GM18505 (cell line): ENCODE results near the gene CFAP45.
"Not testable (repeated sequence)": the region's sequence is repeated elsewhere in the genome, so short reads cannot be mapped to it uniquely, and the experiment has no call there.

Experiments
- ATAC-seq: cut with Tn5 transposase; IDR thresholded peaks from one replicate; pipeline ENCODE4 v1.9.1; 2021; ENCODE audit not compliant: unreplicated experiment
- POLR2A ChIP-seq: IDR thresholded peaks from 4 replicates; pipeline ENCODE4 v1.6.1; 2011; ENCODE audit warnings: borderline replicate concordance; ENCODE audit not compliant: insufficient read depth, insufficient read length; ENCODE audit errors: extremely low read depth

The CFAP45 gene

GRCh38 chr1:159916242-159917051 is 16.5 kb upstream of the CFAP45 start:
- TF ChIP-seq POLR2A: no peak
- ATAC-seq: no peak

- TF ChIP-seq POLR2A: no peak
- ATAC-seq: no peak
Observed at GRCh38 chr1:159915571-159916241, 15.7 kb upstream of the CFAP45 start.

GRCh38 chr1:159914252-159915018 is 14.5 kb upstream of the CFAP45 start:
- no peak for TF ChIP-seq POLR2A
- no peak for ATAC-seq

- ATAC-seq: no peak
- no peak for TF ChIP-seq POLR2A
Observed at GRCh38 chr1:159913451-159914192, 13.7 kb upstream of the CFAP45 start.

GRCh38 chr1:159911326-159912070 is 11.5 kb upstream of the CFAP45 start:
- no peak for ATAC-seq
- TF ChIP-seq POLR2A: no peak

- no peak for ATAC-seq
- TF ChIP-seq POLR2A: no peak
Observed at GRCh38 chr1:159908031-159908940, 8.3 kb upstream of the CFAP45 start.

GRCh38 chr1:159906960-159907359 is 7.0 kb upstream of the CFAP45 start:
- TF ChIP-seq POLR2A: no peak
- ATAC-seq: no peak

GRCh38 chr1:159904036-159904435 is 4.1 kb upstream of the CFAP45 start:
- ATAC-seq: not testable (repeated sequence)

GRCh38 chr1:159902541-159902940 is 2.6 kb upstream of the CFAP45 start:
- no peak for ATAC-seq
- TF ChIP-seq POLR2A: no peak

GRCh38 chr1:159900755-159901360 is 893 bp upstream of the CFAP45 start:
- no peak for TF ChIP-seq POLR2A
- ATAC-seq: no peak

- ATAC-seq: not testable (repeated sequence)
Observed at GRCh38 chr1:159899634-159900033, 331 bp downstream of the CFAP45 start.
